HG03469 (cell line): ENCODE measurements around the gene ENTR1.
"Not testable (repeated sequence)": the region's sequence is repeated elsewhere in the genome, so short reads cannot be mapped to it uniquely, and the experiment has no call there.

Experiments used
- ATAC-seq: cut with Tn5 transposase; IDR thresholded peaks from one replicate; pipeline ENCODE4 v1.9.1; 2021; ENCODE audit warnings: mild to moderate bottlenecking, moderate library complexity, moderate number of reproducible peaks; ENCODE audit not compliant: unreplicated experiment

The ENTR1 gene

GRCh38 chr9:136438548-136439480 is 28.4 kb upstream of the ENTR1 start:
- ATAC-seq = peak; percentile 27

DNA sequence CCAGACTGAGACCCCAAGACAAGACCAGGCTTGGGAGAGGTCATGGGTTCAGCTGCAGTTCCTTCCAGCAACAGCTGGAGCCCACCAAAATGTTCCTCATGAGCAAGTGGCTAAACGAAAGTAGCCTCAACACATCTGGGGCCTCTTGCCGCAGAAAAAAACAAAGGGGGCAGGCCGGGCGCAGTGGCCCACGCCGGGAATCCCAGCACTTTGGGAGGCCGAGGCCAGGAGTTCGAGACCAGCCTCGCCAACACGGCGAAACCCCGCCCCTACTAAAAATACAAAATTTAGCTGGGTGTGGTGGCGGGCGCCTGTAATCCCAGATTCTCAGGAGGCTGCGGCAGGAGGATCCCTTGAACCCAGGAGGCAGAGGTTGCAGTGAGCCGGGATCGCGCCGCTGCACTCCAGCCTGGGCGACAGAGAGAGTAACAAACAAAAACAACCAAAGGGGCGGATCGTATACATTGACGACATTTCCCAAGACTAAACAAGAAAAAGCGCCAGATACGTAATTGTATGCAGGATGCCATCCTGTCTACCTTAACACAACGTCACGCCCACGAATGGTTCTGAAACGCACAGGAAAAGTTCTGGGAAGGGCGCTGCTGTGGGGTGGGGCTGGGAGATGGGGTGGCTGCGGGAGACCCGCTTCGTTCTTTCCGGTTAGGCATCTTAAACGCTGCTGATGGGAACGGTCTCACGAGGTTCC is 27.6 kb upstream of the ENTR1 start:
- no peak for ATAC-seq

- no peak for ATAC-seq
These were observed 27.0 kb upstream of the ENTR1 start for GRCh38 chr9:136437430-136437829.

DNA sequence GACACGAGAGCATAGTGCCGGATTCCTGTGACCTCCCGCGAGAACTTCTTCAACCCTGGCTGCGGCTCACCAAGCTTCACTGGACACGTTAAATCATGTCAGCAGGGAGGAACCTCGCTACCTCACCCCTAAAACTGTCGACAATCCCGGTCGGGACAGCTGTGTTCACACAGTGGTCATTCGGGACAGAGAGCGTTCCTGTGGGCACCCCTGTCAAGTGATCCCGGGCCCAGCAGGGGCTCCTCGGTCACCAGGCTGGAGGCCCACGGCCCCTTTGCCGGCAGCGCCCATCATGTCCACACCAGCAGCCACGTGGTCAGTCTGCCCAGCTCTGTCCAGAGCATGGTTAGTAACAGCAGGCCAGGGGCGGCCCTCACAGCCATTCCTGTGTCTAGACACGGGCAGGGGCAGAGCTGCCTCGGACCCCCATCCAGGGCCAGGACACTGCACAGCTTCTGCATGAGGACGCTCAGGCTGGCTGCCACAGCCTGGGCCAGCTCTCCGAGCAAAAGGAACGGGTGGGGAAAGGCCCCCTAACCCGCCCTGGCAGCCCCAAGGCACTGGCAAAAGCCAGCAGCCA is 25.7 kb upstream of the ENTR1 start:
- ATAC-seq = no peak

- ATAC-seq = no peak
These were observed 24.3 kb upstream of the ENTR1 start for GRCh38 chr9:136434580-136435169.

DNA sequence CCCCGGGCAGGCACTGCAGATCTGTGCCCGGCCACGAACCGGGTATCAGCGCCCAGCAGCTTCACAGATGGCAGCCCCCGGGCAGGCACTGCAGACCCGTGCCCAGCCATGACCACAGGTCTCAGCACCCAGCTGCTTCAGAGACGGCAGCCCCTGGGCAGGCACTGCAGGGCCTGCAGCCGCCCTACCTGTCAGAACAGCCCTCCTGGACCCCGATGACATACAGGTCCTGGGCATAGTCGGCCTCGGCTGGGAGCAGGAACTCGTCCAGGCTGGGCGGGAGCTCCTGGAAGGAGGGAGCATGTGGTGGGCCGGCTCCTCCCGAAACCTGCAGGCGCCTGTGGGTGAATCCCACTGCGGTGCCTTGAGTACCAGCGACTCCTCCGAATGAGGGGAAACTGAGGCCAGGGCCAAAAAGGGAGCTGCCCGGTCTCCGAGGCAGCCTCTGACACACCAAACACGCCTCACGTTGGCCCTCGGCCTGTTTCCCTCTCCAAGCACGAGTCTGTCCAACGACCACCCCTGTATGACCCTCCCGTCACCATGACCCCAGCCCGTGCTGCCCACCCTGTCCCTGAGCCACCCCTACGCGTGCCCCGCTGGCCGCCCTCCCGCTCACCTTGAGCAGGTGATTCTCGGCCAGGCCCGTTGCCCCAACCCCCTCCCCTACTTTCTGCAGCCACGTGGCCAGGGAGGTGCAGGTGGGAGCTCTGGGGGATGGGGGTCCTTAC is 23.6 kb upstream of the ENTR1 start:
- no peak for ATAC-seq

DNA sequence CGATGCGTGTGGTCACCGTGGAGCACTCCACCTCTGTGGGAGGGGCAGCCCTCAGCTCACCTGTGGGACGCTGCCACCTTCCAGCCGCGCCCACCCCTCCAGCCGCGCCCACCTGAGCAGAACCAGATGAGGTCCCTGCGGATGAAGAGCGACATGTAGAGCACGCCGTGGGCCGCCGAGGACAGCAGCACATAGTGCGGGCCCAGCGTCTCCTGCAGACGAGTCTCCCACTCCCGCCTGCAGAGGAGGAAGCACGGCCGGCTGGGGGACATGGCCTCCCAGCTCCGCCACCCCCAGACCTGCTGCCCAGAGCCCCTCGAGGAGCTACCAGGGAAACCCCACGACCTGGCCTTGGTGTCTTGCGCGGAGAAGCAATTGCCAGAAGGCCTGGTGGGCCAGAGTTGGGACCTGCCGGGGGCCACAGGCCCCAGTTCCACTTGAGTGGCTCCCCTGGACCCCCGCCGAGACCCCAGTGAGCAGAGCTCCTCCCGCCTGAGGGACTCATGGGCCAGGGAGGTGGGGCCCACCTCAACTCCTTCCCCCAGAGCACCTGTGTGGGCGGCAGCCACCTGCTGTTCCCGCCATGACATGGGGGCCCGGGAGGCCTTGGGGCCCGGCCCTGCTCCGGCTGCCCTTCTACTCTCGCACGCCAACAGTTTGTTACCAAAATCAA is 22.8 kb upstream of the ENTR1 start:
- ATAC-seq = no peak

- no peak for ATAC-seq
These were observed 22.2 kb upstream of the ENTR1 start for GRCh38 chr9:136432591-136432990.

DNA sequence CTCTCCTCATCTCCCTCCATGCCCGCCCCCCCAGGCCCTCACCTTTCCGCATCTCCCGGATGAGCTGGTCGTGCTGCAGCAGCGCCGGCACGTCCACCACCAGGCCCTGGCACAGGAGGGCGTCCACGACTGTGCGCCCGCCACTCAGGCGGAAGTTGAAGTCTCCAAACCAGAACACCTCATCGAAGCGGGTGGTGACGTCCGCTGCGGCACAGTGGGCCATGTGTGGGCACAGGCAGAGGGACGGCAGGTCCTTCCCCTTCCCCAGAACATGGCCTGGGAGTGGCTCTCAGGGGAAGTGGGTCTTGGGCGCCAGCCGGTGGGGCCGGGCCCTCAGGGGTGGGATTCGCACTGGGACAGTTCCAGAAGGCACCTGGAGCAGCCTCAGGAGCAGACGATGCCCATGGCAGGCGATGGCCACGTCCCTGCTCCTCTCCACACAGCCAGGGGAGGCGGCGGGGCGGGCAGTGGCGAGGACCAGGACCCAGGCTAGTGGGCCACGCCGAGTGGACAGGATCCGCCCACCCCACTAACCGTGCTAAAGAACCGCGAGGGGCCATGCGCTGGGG is 21.5 kb upstream of the ENTR1 start:
- ATAC-seq = no peak

DNA sequence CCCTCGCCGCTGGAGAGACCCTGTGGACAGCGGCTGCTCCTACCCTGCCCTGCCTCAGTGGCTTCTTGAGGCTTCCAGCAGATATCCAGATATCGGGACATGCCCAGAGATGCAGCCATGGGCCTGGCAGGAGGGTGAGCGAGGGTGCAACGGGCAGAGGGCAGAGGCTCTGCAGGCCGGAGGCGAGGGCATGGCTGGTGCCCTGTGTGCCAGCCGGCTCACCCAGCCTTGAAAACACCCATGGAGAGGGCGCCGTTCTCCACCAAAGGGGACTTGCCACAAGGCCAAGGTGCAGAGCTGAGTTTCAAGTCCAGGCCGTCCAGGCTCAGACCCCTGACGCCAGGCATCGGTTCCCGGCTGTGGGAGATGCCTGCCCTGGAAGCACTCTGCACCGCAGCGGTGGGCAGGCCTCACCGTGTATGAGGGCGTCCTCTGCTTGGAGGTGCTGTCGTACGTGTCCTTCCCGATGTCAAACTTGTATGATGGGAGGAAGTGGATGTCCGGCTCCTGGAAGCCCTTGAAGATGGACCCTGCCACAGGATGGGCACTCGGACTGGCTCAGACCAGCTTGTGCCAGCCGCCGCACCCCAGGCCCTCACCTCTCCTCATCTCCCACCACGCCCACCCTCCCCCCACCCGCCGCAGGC is 20.3 kb upstream of the ENTR1 start:
- no peak for ATAC-seq

DNA sequence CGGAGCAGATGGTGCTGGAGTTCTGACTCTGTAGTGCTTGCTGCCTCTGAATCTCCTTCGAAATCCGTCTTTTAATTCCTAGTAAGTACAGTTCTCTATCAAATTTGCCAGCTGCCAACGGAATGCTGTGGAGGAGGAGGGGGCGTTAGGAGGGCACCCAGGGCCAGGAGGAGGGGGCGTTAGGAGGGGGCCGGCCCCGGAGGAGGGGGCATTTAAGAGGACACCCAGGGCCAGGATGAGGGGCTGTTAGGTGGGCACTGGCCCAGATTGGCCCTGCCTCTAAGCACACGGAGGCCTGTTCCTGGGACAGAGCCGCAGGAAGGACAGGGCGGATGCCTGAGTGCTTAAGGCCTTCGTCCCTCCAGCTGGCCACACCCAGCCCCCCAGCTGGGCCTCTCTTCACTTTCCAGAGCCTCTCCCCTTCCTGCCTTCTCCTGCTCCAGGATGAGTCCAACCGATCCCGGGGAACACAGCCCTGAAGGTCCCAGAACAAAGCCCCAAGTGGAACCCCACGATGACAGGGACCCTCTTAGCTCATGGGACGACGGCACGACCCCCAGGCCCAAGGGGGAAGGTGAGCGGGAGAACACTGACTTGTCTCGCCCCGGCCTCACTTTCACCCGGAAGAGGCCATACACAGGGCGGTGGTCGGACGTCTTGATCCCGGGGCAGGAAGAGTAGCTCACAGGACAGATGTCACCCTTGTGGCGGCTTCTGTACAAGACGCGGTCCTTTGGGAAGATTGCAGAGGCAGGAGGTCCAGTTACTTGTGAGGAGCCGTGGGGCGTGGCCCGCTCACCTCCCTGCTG is 19.5 kb upstream of the ENTR1 start:
- no peak for ATAC-seq

- no peak for ATAC-seq
These were observed 18.7 kb upstream of the ENTR1 start for GRCh38 chr9:136429075-136429628.

DNA sequence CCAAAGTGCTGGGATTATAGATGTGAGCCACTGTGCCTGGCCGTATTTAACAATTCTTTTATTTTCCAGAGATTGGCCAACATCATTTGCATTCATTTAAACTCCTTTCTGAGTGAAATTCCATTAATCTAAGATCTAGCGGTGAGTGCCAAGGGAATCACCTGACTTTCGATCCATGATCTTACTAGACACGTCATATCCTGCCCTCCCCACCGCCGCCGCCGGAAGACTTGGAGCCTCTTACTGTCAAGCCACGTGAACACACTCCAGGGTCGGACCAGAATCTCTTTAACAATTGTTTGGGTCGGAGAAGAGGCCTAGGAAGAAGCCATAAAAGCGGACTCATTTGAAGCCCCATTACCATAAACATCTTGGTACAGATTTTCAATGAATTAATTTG is 16.4 kb upstream of the ENTR1 start:
- ATAC-seq = no peak

GRCh38 chr9:136425367-136425766 is 15.0 kb upstream of the ENTR1 start:
- not testable (repeated sequence) for ATAC-seq

- no peak for ATAC-seq
These were observed 14.4 kb upstream of the ENTR1 start for GRCh38 chr9:136424750-136425362.

- ATAC-seq = no peak
These were observed 13.2 kb upstream of the ENTR1 start for GRCh38 chr9:136423432-136424146.

GRCh38 chr9:136422876-136423275 is 12.5 kb upstream of the ENTR1 start:
- no peak for ATAC-seq
